ENCODE measurements around the gene RASGEF1B. TPM values are rescaled to one million over a fixed set of nuclear protein-coding genes. Genes with fewer than 3 reads are reported as not detected.
"Not testable (repeated sequence)": the region's sequence is repeated elsewhere in the genome, so short reads cannot be mapped to it uniquely, and the experiment has no call there.

The RASGEF1B gene
- total RNA-seq, 1 donor from 2014 or later: 2.3 TPM

- Mint-ChIP-seq H3K4me1 (ENCODE audit: low read depth) (peaks cover 3% of the 10 kb centered on the region), H3K27ac (ENCODE audit: unreplicated experiment) (no peak overlapping the region), H3K27me3 (ENCODE audit: low read depth) (peaks cover 19% of the 10 kb centered on the region), H3K4me3 (ENCODE audit: unreplicated experiment) (no peak overlapping the region), H3K36me3 (ENCODE audit: low read depth) (no peaks in the 10 kb centered on the region), H3K9me3 (ENCODE audit: low read depth) (no peaks in the 10 kb centered on the region)
- DNase-seq (ENCODE audit: low spot score): no peak
- TF ChIP-seq, protein P1, sequence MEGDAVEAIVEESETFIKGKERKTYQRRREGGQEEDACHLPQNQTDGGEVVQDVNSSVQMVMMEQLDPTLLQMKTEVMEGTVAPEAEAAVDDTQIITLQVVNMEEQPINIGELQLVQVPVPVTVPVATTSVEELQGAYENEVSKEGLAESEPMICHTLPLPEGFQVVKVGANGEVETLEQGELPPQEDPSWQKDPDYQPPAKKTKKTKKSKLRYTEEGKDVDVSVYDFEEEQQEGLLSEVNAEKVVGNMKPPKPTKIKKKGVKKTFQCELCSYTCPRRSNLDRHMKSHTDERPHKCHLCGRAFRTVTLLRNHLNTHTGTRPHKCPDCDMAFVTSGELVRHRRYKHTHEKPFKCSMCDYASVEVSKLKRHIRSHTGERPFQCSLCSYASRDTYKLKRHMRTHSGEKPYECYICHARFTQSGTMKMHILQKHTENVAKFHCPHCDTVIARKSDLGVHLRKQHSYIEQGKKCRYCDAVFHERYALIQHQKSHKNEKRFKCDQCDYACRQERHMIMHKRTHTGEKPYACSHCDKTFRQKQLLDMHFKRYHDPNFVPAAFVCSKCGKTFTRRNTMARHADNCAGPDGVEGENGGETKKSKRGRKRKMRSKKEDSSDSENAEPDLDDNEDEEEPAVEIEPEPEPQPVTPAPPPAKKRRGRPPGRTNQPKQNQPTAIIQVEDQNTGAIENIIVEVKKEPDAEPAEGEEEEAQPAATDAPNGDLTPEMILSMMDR (IDR thresholded peaks at IDR 0.05): no peak
Observed at GRCh38 chr4:81407726-81408125, 64.0 kb downstream of the RASGEF1B start.

GRCh38 chr4:81406481-81406880 lies 65.2 kb downstream of the RASGEF1B start:
- H3K27me3 Mint-ChIP-seq (ENCODE audit: low read depth): peaks cover 26% of the 10 kb centered on the region
- not testable (repeated sequence) for DNase-seq (ENCODE audit: low spot score); H3K36me3 Mint-ChIP-seq (ENCODE audit: low read depth); H3K27ac Mint-ChIP-seq (ENCODE audit: unreplicated experiment); H3K9me3 Mint-ChIP-seq (ENCODE audit: low read depth); H3K4me1 Mint-ChIP-seq (ENCODE audit: low read depth); H3K4me3 Mint-ChIP-seq (ENCODE audit: unreplicated experiment)

- TF ChIP-seq, protein P1 (IDR thresholded peaks at IDR 0.05): peak; percentile 97
- Mint-ChIP-seq H3K27me3 (ENCODE audit: low read depth) (peaks cover 26% of the 10 kb centered on the region), H3K27ac (ENCODE audit: unreplicated experiment) (no peak overlapping the region), H3K9me3 (ENCODE audit: low read depth) (no peaks in the 10 kb centered on the region), H3K36me3 (ENCODE audit: low read depth) (no peaks in the 10 kb centered on the region), H3K4me3 (ENCODE audit: unreplicated experiment) (no peak overlapping the region), H3K4me1 (ENCODE audit: low read depth) (peaks cover 3% of the 10 kb centered on the region)
- DNase-seq (ENCODE audit: low spot score): no peak
Observed at GRCh38 chr4:81405900-81406401, 65.8 kb downstream of the RASGEF1B start.

DNA sequence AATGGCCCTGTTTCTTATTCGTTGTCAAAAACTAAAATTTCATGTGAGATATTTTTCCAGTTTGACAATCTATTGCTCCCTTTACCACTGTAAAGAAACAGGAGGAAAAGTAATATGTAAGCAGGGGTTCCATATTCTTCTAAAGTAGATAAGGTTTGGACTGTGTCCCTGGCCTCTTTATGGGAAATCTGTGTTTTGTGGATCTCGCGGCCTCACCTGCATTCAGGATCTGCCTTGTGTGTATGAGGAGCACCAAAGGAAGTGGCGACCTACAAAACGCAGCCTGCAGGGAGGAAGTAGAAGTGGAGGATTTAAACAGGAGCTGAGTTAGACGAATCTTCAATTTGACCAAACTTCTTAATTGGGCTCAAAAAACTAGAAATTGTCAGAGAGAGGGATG lies 67.0 kb downstream of the RASGEF1B start:
- Mint-ChIP-seq H3K27me3 (ENCODE audit: low read depth) (peaks cover 34% of the 10 kb centered on the region), H3K27ac (ENCODE audit: unreplicated experiment) (no peak overlapping the region), H3K36me3 (ENCODE audit: low read depth) (no peaks in the 10 kb centered on the region), H3K9me3 (ENCODE audit: low read depth) (no peaks in the 10 kb centered on the region), H3K4me3 (ENCODE audit: unreplicated experiment) (no peak overlapping the region), H3K4me1 (ENCODE audit: low read depth) (peaks cover 3% of the 10 kb centered on the region)
- DNase-seq (ENCODE audit: low spot score): no peak
- TF ChIP-seq, protein P1 (IDR thresholded peaks at IDR 0.05): no peak

DNA sequence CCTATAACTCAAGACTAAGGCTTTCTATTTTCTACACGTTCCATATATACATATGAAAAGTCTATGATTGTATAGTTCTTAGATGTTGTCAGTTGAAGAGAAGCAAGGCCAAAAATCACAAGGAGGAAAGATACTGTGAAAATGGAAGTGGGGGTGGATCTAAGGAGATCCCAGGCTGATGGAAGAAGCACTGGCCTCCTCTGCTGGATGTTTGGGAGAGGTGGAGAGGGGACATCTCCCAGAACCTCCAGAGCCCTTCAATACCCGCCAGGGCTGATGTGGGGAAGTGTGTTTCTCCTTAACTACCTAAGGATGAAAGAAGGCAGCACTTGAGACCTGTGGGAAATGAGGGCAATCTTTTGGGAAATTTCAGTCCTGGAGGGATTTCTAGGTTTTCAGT lies 67.4 kb downstream of the RASGEF1B start:
- Mint-ChIP-seq H3K27me3 (ENCODE audit: low read depth) (peaks cover 37% of the 10 kb centered on the region), H3K4me3 (ENCODE audit: unreplicated experiment) (no peak overlapping the region), H3K9me3 (ENCODE audit: low read depth) (no peaks in the 10 kb centered on the region), H3K36me3 (ENCODE audit: low read depth) (no peaks in the 10 kb centered on the region), H3K4me1 (ENCODE audit: low read depth) (peaks cover 3% of the 10 kb centered on the region), H3K27ac (ENCODE audit: unreplicated experiment) (no peak overlapping the region)
- TF ChIP-seq, protein P1 (IDR thresholded peaks at IDR 0.05): no peak
- no peak for DNase-seq (ENCODE audit: low spot score)

- TF ChIP-seq, protein P1 (IDR thresholded peaks at IDR 0.05): no peak
Observed at GRCh38 chr4:81399306-81400086, 72.2 kb downstream of the RASGEF1B start.

More at GRCh38 chr4:81399306-81400086, 72.2 kb downstream of the RASGEF1B start:
- Mint-ChIP-seq H3K27me3 (ENCODE audit: low read depth) (peaks cover 35% of the 10 kb centered on the region), H3K9me3 (ENCODE audit: low read depth) (no peaks in the 10 kb centered on the region), H3K4me1 (ENCODE audit: low read depth) (no peaks in the 10 kb centered on the region), H3K27ac (ENCODE audit: unreplicated experiment) (no peak overlapping the region), H3K36me3 (ENCODE audit: low read depth) (no peaks in the 10 kb centered on the region), H3K4me3 (ENCODE audit: unreplicated experiment) (no peak overlapping the region)
- no peak for DNase-seq (ENCODE audit: low spot score)

All from chondrocyte (in vitro differentiated cells).